Mucosa of rectum (tissue), 2 donors: Measurements from ENCODE around the gene CDH6.
"Not testable (repeated sequence)": the region's sequence is repeated elsewhere in the genome, so short reads cannot be mapped to it uniquely, and the experiment has no call there.

Experiments
- H3K27ac ChIP-seq, 2 donors: one replicate each; pipeline ENCODE4 v1.7.0; 2013; ENCODE audit warnings: inconsistent platforms in 2 of 2, low read depth in 2 of 2, low read length in 2 of 2
- H3K27me3 ChIP-seq, 2 donors: one replicate each; pipeline ENCODE4 v1.7.0; 2013; ENCODE audit warnings: low read length in 2 of 2; ENCODE audit not compliant: control insufficient read depth in 2 of 2, insufficient read depth in 2 of 2
- H3K36me3 ChIP-seq, 2 donors: one replicate each; pipeline ENCODE4 v1.7.0; 2013; ENCODE audit warnings: low read length in 2 of 2; ENCODE audit not compliant: control insufficient read depth in 2 of 2, insufficient read depth in 2 of 2
- H3K4me1 ChIP-seq, 2 donors: one replicate each; pipeline ENCODE4 v1.7.0; 2013; ENCODE audit warnings: low read length in 2 of 2, mild to moderate bottlenecking in 1 of 2; ENCODE audit not compliant: control insufficient read depth in 2 of 2, insufficient read depth in 2 of 2
- H3K4me3 ChIP-seq, 2 donors: one replicate each; pipeline ENCODE4 v1.7.0; 2013; ENCODE audit warnings: low read length in 2 of 2
- H3K9ac ChIP-seq, 2 donors: one replicate each; pipeline ENCODE4 v1.7.0; 2013; ENCODE audit warnings: low read length in 2 of 2, low read depth in 1 of 2, mild to moderate bottlenecking in 1 of 2
- H3K9me3 ChIP-seq, 2 donors: one replicate each; pipeline ENCODE4 v1.7.0; 2013; ENCODE audit warnings: low read length in 2 of 2; ENCODE audit not compliant: control insufficient read depth in 2 of 2
- donor health status: healthy.
- donor health status: Normal muscosa, but diverticular disease.

CDH6 gene

GRCh38 chr5:31359839-31360238 is 166.4 kb downstream of the CDH6 start:
- H3K4me3 ChIP-seq, result no peak overlapping the region
- no peaks in the 10 kb centered on the region for H3K9me3 ChIP-seq
- no peak overlapping the region for H3K27ac ChIP-seq
- no peak overlapping the region for H3K9ac ChIP-seq
- H3K27me3 ChIP-seq, result no peaks in the 10 kb centered on the region
- H3K36me3 ChIP-seq, result no peaks in the 10 kb centered on the region
- H3K4me1 ChIP-seq, result no peaks in the 10 kb centered on the region

GRCh38 chr5:31361234-31361633 is 167.7 kb downstream of the CDH6 start:
- Histone ChIP-seq H3K9ac (no peak overlapping the region), H3K4me1 (no peaks in the 10 kb centered on the region), H3K27ac (no peak overlapping the region), H3K4me3 (no peak overlapping the region), H3K9me3 (no peaks in the 10 kb centered on the region), H3K36me3 (no peaks in the 10 kb centered on the region), H3K27me3 (no peaks in the 10 kb centered on the region)

DNA sequence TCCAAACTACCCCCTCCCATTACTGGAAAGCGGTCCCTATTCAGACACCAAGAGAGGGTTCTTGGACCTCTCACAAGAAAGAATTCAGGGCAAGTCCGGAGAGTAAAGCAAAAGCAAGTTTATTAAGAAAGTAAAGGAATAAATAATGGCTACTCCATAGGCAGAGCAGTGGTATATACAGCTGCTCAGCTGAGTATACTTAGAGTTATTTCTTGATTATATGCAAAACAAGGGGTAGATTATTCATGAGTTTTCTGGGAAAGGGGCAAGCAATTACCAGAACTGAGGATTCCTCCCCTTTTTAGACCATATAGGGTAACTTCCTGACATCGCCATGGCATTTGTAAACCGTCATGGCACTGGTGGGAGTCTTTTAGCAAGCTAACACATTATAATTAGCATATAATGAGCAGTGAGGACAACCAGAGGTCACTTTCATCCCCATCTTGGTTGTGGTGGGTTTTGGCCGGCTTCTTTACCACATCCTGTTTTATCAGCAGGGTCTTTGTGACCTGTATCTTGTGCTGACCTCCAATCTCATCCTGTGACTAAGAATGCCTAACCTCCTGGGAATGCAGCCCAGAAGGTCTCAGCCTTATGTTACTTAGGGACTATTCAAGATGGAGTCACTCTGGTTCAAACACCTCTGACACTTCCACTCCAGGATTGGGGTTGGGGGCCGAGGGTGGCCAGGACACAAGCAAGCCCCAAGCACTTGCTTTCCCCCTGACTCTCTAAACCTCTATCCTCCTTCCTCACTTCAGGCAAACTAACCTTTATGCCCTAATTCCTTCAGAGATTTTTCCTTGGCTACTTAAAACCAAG is 168.4 kb downstream of the CDH6 start:
- not testable (repeated sequence) for H3K9me3 ChIP-seq, H3K9ac ChIP-seq, H3K4me1 ChIP-seq, H3K4me3 ChIP-seq, H3K27ac ChIP-seq, H3K36me3 ChIP-seq, H3K27me3 ChIP-seq

DNA sequence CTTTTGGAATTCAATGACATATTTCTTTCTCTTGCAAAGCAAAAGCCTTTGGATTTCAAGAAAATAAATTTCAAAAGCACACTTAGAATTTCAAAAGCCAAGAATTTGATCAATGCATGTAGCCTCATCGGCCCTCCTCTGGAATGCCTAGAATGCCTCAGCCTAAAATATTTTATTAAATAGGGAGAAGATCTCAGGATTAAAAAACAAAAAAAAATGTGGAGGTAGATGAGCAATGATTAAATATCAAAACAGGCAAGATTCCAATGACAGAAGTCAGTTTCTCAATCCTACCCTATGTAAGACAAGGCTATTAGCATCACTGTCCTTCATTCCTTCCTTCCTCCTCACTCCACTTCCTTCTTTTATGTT is 169.0 kb downstream of the CDH6 start:
- no peak overlapping the region for H3K27ac ChIP-seq
- no peaks in the 10 kb centered on the region for H3K27me3 ChIP-seq
- H3K9ac ChIP-seq, result no peak overlapping the region
- H3K36me3 ChIP-seq, result no peaks in the 10 kb centered on the region
- no peaks in the 10 kb centered on the region for H3K9me3 ChIP-seq
- H3K4me1 ChIP-seq, result no peaks in the 10 kb centered on the region
- H3K4me3 ChIP-seq, result no peak overlapping the region

- Histone ChIP-seq H3K4me3 (no peak overlapping the region), H3K27ac (no peak overlapping the region), H3K9me3 (no peaks in the 10 kb centered on the region), H3K4me1 (no peaks in the 10 kb centered on the region), H3K9ac (no peak overlapping the region), H3K36me3 (no peaks in the 10 kb centered on the region), H3K27me3 (no peaks in the 10 kb centered on the region)
These were observed 169.6 kb downstream of the CDH6 start for GRCh38 chr5:31362931-31363568.

GRCh38 chr5:31364881-31365636 is 171.6 kb downstream of the CDH6 start:
- H3K36me3 ChIP-seq, result no peaks in the 10 kb centered on the region
- no peak overlapping the region for H3K27ac ChIP-seq
- no peaks in the 10 kb centered on the region for H3K27me3 ChIP-seq
- H3K9ac ChIP-seq, result no peak overlapping the region
- no peaks in the 10 kb centered on the region for H3K4me1 ChIP-seq
- H3K9me3 ChIP-seq, result no peaks in the 10 kb centered on the region
- H3K4me3 ChIP-seq, result no peak overlapping the region

GRCh38 chr5:31365776-31366175 is 172.3 kb downstream of the CDH6 start:
- Histone ChIP-seq H3K36me3 (no peaks in the 10 kb centered on the region), H3K4me1 (no peaks in the 10 kb centered on the region), H3K4me3 (no peak overlapping the region), H3K9me3 (no peaks in the 10 kb centered on the region), H3K9ac (no peak overlapping the region), H3K27me3 (no peaks in the 10 kb centered on the region), H3K27ac (no peak overlapping the region)

DNA sequence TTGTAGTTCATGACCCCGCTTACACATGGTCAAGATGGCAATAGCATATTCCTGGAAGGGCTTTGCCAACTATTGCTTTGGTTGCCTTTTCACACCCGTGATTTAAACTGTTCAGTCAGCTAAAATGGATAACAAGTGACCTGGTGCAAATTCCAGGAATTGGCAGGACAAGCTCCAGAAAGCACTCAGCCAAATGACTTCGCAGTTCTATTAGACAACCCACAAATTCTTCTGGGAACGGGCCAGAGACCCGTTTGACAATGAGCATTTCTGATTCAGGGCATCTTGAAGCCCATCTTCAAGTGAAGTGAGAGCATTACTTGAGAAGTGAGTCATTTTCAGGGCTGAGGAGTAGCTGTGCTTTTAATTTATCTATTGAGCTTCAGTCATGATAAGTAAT is 173.5 kb downstream of the CDH6 start:
- H3K36me3 ChIP-seq, result no peaks in the 10 kb centered on the region
- H3K27me3 ChIP-seq, result no peaks in the 10 kb centered on the region
- no peaks in the 10 kb centered on the region for H3K9me3 ChIP-seq
- no peak overlapping the region for H3K27ac ChIP-seq
- H3K4me3 ChIP-seq, result no peak overlapping the region
- no peak overlapping the region for H3K9ac ChIP-seq
- no peaks in the 10 kb centered on the region for H3K4me1 ChIP-seq

DNA sequence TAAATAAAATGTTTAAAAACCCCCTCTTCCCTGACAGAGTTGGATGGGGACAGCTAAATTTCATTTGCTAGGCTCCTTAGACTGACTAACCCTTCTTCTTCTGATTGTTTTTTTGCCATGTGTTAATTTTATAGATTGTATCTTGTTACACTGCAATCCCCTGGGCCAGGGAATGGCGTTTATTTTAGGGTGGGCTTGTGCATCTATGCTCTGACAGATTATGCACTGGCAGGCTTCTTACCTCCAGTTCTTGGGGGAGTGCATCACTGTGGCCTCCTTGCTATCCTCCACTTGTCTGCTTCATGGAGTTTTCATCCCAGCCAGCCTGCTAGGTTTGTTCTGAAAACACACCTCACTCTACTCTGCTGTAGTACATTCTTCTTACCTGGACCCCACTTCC is 178.6 kb downstream of the CDH6 start:
- Histone ChIP-seq H3K36me3 (no peaks in the 10 kb centered on the region), H3K27me3 (no peaks in the 10 kb centered on the region), H3K27ac (no peak overlapping the region), H3K9me3 (no peaks in the 10 kb centered on the region), H3K4me3 (no peak overlapping the region), H3K9ac (no peak overlapping the region), H3K4me1 (peaks cover 0 to 3% of the 10 kb centered on the region in 2 donors)

DNA sequence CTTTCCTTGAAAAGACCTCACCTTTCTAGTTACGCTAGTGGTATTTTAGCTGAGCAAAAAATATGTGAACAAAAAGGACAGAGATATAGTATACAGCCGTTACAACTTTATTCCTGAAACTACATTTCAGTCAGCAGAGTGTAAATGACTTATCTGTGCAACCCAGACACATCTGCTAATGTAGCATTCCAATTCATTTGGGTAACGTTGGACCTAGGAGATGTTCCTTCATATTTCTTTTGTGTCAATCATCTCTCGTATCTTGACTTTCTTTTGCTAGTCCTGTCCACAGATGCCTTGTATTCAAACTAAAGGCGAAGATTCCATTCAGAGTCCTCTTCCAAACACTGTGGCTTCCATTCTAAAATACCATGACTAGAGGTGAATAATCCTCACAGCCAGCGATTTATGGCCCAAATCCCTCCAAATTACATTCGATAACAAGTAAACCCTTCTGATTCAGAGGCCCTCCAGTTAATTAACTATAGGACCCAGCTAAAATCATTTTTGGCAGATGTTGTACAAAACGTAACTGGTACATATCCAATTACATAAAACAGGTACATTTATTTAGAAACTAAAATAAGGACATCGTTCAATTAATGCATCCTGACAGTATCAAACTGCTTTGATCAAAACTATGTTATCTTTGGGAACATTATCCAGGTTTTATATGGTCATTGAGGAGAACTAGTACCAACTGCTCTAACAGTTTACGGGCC is 182.7 kb downstream of the CDH6 start:
- Histone ChIP-seq H3K4me3 (no peak overlapping the region), H3K36me3 (no peaks in the 10 kb centered on the region), H3K9ac (no peak overlapping the region), H3K27me3 (no peaks in the 10 kb centered on the region), H3K27ac (no peak overlapping the region), H3K9me3 (no peaks in the 10 kb centered on the region), H3K4me1 (peaks cover 5 to 9% of the 10 kb centered on the region in 2 donors)
